Stimulated activated CD8-positive, alpha-beta memory T cell treated with anti-CD3 and anti-CD28 coated beads, Interleukin-2, amount 100 ng/mL, for 1 hour (primary cell): ENCODE results near the gene NAE1.
"Not testable (repeated sequence)": the region's sequence is repeated elsewhere in the genome, so short reads cannot be mapped to it uniquely, and the experiment has no call there.

ENCODE experiments used
- DNase-seq, 2 donors: peaks; one replicate each; pipeline ENCODE4 v3.0.0-alpha.2; 2020; ENCODE audit warnings: low read depth in 2 of 2

The NAE1 gene

GRCh38 chr16:66802159-66802558 is 28.6 kb downstream of the NAE1 start:
- DNase-seq: no peak

DNA sequence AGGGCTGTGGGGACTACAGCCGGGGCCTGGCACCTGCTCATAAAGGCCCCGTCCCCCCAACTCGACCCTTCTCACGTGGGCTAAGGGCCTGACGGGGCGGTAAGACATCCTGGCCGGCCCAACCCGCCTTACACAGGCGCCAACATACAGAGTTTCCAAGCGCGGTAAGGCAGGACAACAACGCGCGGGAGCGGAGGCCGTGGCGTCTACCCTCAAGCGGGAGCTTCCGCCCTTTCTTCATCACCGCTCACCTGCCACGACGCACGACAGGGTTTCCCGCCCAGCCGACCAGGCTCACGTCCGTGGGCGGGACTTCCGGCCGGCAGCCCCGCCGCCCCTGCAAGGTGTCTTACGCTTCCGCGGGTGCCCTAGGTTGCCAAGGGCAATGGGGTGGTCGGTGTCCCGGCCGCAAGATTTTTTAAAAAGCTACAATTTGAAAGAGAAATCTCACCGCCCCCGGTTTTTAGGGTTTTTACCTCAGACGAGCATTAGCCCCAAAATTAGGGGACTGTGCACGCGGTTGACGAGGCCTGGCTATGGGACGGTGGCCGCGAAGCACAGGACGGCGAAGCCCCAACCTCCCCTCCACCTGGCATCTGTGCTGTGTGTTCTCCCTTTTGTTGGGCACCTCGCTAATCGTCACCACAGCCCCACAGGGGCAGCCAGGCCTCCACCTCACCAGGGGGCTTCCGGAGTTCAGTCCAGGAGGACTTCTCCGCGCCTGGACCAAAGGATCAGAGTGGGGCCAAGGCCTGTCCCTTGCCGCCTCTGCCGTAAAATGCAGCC is 29.3 kb downstream of the NAE1 start, which contains the start of gene TERB1:
Gene TERB1, minus strand, starts transcription at position 265 of the 786 bp plus-strand sequence. CDS start 4,786 bp downstream, outside the sequence.
- no peak for DNase-seq

DNA sequence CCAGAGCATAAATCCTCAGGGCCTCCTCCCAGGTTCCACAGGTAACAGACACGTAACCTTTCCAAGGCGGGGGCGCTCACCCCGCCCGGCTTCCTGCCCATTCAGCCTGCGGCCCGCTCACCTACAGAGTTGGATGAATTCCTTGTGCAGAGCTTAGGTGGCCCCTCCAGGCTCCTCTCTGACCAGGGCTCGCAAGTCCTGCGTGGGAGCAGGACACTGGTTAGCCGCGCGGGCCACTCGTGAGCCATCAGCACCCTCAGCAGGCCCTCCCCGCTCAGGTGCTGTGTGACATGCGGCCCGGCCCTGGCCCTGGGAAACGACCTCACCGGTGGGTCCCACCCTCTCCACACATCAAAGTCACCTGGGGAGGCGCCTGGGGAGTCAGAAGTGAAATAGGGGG is 29.9 kb downstream of the NAE1 start:
- no peak for DNase-seq

DNA sequence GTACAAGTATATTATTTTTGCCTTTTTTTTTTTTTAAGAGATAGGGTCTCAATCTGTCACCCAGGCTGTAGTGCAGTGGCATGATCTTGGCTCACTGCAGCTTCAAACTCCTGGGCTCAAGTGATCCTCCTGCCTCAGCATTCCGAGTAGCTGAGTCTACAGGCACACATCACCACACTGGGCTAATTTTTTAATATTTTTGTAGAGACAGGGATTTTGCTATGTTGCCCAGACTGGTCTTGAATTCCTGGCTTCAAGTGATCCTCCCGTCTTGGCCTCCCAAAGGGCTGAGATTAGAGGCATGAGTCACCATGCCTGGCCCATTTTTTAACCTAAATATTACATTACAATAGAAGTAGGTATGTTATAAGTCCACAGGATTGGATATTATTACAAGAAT is 32.6 kb downstream of the NAE1 start:
- DNase-seq: no peak

DNA sequence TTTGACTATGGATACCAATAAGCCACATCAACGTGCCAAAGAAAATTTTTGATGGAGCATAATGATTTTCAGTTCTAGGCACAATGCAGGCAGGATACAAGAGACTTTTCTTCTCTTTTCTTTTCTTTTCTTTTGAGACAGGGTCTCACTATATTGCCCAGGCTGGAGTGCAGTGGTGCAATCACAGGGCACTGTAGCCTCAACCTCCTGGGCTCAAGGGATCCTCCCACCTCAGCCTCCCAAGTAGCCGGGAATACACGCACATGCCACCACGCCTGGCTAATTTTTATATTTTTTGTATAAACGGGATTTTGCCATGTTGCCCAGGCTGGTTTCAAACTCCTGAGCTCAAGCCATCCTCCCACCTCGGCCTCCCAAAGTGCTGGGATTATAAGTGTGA is 36.8 kb downstream of the NAE1 start:
- not testable (repeated sequence) for DNase-seq

DNA sequence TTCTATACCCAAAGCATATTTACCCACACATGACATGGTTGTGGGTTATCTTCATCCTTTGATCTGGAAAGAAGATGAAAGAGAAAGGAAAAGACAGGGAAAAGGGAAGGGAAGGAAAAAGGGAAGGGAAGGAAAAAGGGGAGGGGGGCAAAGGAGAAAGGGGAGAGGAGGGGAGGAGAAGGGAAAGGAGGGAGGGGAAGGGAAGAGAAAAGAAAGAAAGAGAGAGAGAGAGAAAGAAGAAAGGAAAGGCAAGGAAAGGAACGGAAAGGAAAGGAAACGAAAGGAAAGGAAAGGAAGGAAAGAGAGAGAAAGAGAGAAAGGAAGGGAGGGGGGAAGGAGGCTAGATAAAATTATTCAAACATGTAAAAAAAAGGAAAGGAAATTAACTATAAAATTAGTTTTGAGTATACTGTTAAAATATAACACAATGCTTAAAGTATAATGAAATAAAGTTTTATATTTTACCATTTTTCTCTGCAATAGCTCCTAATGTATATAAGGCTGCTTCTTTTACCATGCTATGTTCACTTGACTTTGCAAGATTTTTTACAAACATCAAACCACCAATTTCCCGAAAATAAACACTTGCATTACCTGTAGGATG is 40.5 kb downstream of the NAE1 start:
- DNase-seq: no peak

DNA sequence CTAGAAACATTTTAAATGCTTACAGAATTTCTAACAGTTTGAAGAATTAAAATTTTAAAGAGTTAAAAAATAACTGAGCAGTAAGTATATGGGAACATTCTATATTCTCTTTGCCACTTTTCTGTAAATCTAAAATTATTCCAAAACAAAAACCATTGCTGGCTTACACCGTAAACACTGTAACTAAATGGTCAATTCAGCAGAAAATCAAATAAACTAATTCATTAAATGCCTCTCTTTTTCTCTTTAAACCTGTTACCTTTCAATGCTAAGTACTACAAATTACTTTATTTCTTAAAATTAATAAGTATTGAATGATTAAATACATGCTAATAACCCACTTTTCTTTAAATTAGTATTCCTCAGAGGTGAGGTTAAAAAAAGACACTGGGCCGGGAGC is 43.3 kb downstream of the NAE1 start:
- no peak for DNase-seq

GRCh38 chr16:66786551-66786950 is 44.2 kb downstream of the NAE1 start:
- DNase-seq: no peak

- DNase-seq: no peak
These were observed 54.3 kb downstream of the NAE1 start for GRCh38 chr16:66776457-66776856.

GRCh38 chr16:66774981-66775380 is 55.8 kb downstream of the NAE1 start:
- no peak for DNase-seq

GRCh38 chr16:66758086-66758485 is 72.7 kb downstream of the NAE1 start:
- DNase-seq: no peak

DNA sequence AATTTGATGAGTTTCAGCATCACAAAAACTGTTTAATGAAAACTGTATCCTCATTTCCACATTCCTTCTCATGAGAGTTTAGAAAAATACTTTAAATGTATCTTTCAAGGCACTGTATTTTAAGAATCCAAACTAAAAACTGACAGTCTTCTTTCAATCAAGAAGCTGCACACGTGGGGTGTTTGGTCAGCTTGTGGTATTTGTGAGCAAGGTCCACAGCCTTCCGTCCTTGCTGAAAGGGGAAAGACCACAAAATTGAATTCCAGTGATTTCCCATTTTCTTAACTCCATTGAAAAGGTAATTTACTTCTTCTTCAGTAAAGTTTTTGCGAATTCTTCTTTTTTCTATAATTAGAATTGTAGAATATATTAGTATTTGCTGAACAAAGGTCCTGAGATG is 76.0 kb downstream of the NAE1 start:
- no peak for DNase-seq

- no peak for DNase-seq
These were observed 76.6 kb downstream of the NAE1 start for GRCh38 chr16:66754211-66754610.

- no peak for DNase-seq
These were observed 77.8 kb downstream of the NAE1 start for GRCh38 chr16:66752958-66753357.
